Measurements from ENCODE around the gene MYD88.

Gene MYD88

DNA sequence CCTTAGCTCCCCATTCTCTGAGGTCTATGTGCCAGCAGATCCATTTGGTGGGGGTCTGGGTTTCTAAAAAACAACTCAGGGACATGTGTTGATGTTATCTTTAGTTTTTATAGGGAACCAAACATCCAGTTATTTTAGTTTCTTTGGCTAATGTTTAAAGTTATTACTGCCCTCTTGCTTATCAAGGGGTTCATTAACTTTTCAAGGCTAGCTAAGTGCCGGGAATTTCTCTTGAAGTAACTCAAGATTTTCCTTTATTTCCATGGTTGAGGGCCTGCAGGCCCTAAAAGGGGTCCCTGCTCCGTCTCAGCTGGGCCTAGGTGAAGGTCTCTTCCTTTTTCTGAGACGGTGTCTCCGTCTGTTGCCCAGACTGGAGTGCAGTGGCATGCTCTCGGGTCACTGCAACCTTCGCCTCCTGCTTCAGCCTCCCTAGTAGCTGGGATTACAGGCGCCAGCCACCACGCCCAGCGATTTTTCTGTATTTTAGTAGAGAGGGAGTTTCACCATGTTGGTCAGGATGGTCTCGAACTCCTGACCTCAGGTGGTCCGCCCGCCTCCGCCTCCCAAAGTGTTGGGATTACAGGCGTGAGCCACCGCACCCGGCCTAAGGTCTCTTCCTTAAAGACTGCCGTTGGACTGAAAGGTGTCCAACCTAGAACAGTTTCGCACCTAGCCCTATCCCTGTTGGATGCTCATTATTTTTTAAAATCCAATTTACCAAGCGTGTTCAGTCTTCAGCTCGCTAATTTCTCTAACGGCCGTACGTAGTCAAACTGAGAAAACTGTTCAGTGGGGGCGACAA lies 25.6 kb downstream of the MYD88 start:
- DNase-seq (ENCODE audit: low read depth in 2 of 2, low spot score in 1 of 2): no peak

- no peak for DNase-seq (ENCODE audit: low read depth in 2 of 2, low spot score in 1 of 2)
These were observed 26.1 kb downstream of the MYD88 start for GRCh38 chr3:38164643-38164951.

- peak; percentile 94 for DNase-seq (ENCODE audit: low read depth in 2 of 2, low spot score in 1 of 2)
These were observed 26.7 kb downstream of the MYD88 start, which contains the start of gene OXSR1 for GRCh38 chr3:38164952-38165721. Gene OXSR1 (plus strand): TSS chr3:38165537. CDS start chr3:38165877, 340 bp downstream.

GRCh38 chr3:38165722-38166387 lies 27.4 kb downstream of the MYD88 start:
- peak in 1 of 2 donors; percentile 6 for DNase-seq (ENCODE audit: low read depth in 2 of 2, low spot score in 1 of 2)

GRCh38 chr3:38167591-38167990 lies 29.1 kb downstream of the MYD88 start:
- DNase-seq (ENCODE audit: low read depth in 2 of 2, low spot score in 1 of 2): no peak

GRCh38 chr3:38168151-38169026 lies 29.9 kb downstream of the MYD88 start:
- no peak for DNase-seq (ENCODE audit: low read depth in 2 of 2, low spot score in 1 of 2)

DNA sequence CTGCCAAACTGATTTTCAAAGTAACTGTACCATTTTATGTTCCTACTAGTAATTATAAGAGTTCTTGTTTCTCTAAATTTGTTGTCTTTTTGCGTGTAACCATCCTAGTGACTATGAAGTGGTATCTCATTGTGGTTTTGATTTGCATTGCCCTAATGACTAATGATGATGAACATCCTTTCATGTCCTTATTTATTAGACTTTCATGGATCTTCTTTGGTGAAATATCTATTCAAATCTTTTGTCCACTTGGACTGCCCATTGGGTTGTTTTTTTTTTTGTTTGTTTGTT lies 30.5 kb downstream of the MYD88 start:
- DNase-seq (ENCODE audit: low read depth in 2 of 2, low spot score in 1 of 2): no peak

GRCh38 chr3:38170722-38171121 lies 32.3 kb downstream of the MYD88 start:
- DNase-seq (ENCODE audit: low read depth in 2 of 2, low spot score in 1 of 2): no peak

- no peak for DNase-seq (ENCODE audit: low read depth in 2 of 2, low spot score in 1 of 2)
These were observed 33.2 kb downstream of the MYD88 start for GRCh38 chr3:38171622-38172021.

GRCh38 chr3:38173834-38174418 lies 35.5 kb downstream of the MYD88 start:
- DNase-seq (ENCODE audit: low read depth in 2 of 2, low spot score in 1 of 2): no peak

DNA sequence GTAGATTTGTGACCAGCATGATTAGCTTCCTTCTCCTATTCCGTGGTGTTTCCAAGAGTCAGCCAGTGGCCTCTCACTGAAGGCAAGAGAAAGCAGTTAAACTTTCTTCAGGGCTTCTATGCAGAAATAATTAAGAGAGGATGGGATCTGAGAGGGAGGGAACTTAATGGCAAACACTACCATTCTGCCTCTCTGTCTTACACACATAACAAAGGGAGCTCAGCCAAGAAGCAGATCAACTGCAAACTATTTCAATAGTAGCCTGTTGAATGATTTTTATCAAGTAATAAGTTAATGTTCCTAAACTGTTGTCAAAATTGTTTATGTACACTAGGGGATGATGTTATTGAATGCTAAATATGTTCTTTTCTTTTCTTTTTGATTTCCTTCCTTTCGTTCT lies 38.7 kb downstream of the MYD88 start:
- no peak for DNase-seq (ENCODE audit: low read depth in 2 of 2, low spot score in 1 of 2)

DNA sequence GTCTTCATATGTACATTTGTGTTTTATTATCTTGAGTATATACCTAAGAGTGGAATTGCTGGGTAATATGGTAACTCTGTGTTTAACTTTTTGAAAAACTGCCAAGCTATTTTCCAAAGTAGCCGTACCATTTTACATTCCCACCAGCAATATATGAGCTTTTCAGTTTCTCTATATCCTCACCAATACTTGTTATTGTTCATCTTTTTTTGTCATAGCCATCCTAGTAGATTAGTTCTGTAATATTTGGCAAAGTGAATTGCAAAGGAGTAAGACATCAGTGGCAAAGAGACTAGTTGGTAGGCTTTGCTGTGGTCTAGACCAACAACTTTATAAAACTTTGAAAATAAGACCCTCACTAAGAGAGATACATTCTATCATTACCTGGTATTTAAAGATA lies 48.3 kb downstream of the MYD88 start:
- DNase-seq (ENCODE audit: low read depth in 2 of 2, low spot score in 1 of 2): no peak

- DNase-seq (ENCODE audit: low read depth in 2 of 2, low spot score in 1 of 2): no peak
These were observed 52.0 kb downstream of the MYD88 start for GRCh38 chr3:38190481-38190881.

Measured in stimulated activated CD8-positive, alpha-beta memory T cell treated with anti-CD3 and anti-CD28 coated beads, Interleukin-4, amount 100 ng/mL, for 1 hour (primary cell).